Duodenal mucosa (tissue), 2 donors: ENCODE measurements around the gene GNAT1.

Experiments
- H3K27ac ChIP-seq: one replicate; pipeline ENCODE4 v1.7.0; 2013; ENCODE audit warnings: low read depth, low read length
- H3K27me3 ChIP-seq, 2 donors: one replicate each; pipeline ENCODE4 v1.7.0; 2013; ENCODE audit warnings: low read length in 2 of 2, control low read depth in 1 of 2; ENCODE audit not compliant: insufficient read depth in 2 of 2, control insufficient read depth in 1 of 2
- H3K36me3 ChIP-seq, 2 donors: one replicate each; pipeline ENCODE4 v1.7.0; 2013; ENCODE audit warnings: low read length in 2 of 2, control low read depth in 1 of 2; ENCODE audit not compliant: insufficient read depth in 2 of 2, control insufficient read depth in 1 of 2
- H3K4me1 ChIP-seq, 2 donors: one replicate each; pipeline ENCODE4 v1.7.0; 2013; ENCODE audit warnings: low read length in 2 of 2, control low read depth in 1 of 2; ENCODE audit not compliant: insufficient read depth in 2 of 2, control insufficient read depth in 1 of 2
- H3K4me3 ChIP-seq, 2 donors: one replicate each; pipeline ENCODE4 v1.7.0; 2013; ENCODE audit warnings: low read length in 2 of 2, low read depth in 1 of 2
- H3K9ac ChIP-seq, 2 donors: one replicate each; pipeline ENCODE4 v1.7.0; 2013; ENCODE audit warnings: low read length in 2 of 2, low read depth in 1 of 2
- H3K9me3 ChIP-seq, 2 donors: one replicate each; pipeline ENCODE4 v1.7.0; 2013; ENCODE audit warnings: low read length in 2 of 2, control low read depth in 1 of 2; ENCODE audit not compliant: control insufficient read depth in 1 of 2

The GNAT1 gene

DNA sequence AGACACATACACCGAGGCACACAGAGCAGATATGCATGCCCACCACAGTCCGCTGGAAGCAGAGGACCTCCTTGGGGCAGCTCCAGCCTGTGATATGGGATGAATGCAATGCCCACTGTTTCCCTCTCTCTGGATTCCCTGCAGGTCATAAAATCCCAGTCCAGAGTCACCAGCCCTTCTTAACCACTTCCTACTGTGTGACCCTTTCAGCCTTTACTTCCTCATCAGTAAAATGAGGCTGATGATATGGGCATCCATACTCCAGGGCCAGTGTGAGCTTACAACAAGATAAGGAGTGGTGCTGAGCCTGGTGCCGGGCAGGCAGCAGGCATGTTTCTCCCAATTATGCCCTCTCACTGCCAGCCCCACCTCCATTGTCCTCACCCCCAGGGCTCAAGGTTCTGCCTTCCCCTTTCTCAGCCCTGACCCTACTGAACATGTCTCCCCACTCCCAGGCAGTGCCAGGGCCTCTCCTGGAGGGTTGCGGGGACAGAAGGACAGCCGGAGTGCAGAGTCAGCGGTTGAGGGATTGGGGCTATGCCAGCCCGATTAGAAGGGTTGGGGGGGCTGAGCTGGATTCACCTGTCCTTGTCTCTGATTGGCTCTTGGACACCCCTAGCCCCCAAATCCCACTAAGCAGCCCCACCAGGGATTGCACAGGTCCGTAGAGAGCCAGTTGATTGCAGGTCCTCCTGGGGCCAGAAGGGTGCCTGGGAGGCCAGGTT lies at the start of gene GNAT1:
GNAT1 (plus strand) TSS at position 675 of the 725 bp plus-strand sequence. CDS start 116 bp downstream, outside the sequence.
- Histone ChIP-seq H3K9ac (no peak within 1 kb of the TSS), H3K4me1 (peaks cover 10 to 11% of the 10 kb centered on the region in 2 donors), H3K27ac (no peak within 1 kb of the TSS), H3K4me3 (no peak within 1 kb of the TSS), H3K36me3 (peaks cover 0 to 11% of the 10 kb centered on the region in 2 donors), H3K9me3 (no peaks in the 10 kb centered on the region), H3K27me3 (peaks cover 17 to 23% of the 10 kb centered on the region in 2 donors)

DNA sequence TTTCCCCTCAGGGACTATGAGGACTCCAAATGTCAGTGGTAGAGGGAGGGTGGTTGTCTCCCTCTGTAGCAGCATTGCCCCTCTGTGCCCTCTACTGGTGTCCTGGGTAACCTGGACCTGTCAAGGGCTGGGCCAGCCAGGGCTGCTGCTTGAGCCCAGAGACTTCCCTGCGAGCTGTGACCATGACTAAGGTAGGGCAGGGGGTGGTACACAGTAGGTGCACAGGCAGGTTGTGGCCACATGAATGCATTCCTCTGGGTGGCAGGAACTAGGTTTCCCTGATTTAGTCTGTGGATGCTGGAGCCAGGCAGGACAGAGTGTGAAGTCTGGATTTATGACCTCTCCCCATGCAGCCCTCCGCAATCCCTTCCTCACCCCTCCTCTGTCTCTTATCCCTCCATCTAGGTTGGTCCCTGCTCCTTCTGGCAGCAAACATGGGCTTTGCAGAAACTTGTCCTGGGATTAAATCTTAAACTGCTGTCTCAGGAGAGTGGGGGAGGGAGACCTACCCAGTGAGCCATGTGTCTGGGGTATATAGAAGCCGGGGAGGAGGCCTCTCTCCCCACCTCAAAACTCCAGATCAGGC lies 45.0 kb upstream of the GNAT1 start:
- H3K36me3 ChIP-seq: no peaks in the 10 kb centered on the region
- H3K9ac ChIP-seq: no peak overlapping the region
- H3K4me1 ChIP-seq: peaks cover 15 to 16% of the 10 kb centered on the region in 2 donors
- no peaks in the 10 kb centered on the region for H3K9me3 ChIP-seq
- H3K27me3 ChIP-seq: no peaks in the 10 kb centered on the region
- H3K27ac ChIP-seq: no peak overlapping the region
- no peak overlapping the region for H3K4me3 ChIP-seq

DNA sequence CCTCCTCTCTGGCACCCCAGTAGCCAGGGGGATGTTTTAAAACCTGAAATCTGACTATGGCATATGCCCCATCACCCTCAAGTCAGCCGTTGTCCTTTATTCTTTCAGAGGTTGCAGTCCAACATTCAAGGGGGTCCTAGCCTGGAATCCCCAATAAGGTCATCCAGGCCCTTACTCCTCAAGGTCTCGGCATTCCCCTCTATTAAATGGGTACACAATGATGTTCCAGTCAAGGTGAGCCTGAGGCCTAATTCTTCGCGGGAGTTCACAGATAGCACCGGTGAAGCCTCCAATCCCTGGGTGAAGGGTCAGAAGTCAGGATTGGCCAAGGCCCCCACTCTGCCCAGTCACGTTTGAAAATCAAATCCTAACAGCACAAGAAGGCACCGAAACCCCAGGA lies 44.4 kb upstream of the GNAT1 start:
- Histone ChIP-seq H3K27ac (no peak overlapping the region), H3K9ac (no peak overlapping the region)

DNA sequence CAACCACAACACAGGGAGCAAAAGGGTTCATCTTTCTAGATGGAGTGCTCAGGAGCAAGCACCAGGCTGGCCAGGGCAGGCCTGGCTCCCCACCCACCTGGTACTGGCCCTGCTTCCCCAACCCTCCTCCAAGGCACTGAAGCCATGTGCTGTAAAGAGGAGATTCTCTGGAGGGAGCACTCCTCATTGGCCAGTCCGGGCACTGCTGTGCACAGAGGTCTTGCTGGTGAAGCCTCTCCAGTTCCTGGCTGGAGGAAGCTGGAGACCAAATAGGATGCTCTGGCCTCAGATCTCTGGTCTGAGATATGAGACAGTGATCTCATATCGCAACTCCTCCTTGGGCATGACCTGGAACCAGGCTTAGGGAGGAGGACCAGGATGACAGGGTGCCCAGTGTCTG lies 44.0 kb upstream of the GNAT1 start:
- H3K36me3 ChIP-seq: no peaks in the 10 kb centered on the region
- no peaks in the 10 kb centered on the region for H3K9me3 ChIP-seq
- no peak overlapping the region for H3K9ac ChIP-seq
- H3K4me3 ChIP-seq: no peak overlapping the region
- no peak overlapping the region for H3K27ac ChIP-seq
- H3K4me1 ChIP-seq: peaks cover 24% of the 10 kb centered on the region in 2 donors
- H3K27me3 ChIP-seq: no peaks in the 10 kb centered on the region

More for the DNA sequence above, 44.4 kb upstream of the GNAT1 start:
- H3K4me3 ChIP-seq: no peak overlapping the region
- H3K9me3 ChIP-seq: no peaks in the 10 kb centered on the region
- no peaks in the 10 kb centered on the region for H3K27me3 ChIP-seq
- H3K36me3 ChIP-seq: no peaks in the 10 kb centered on the region
- peaks cover 21 to 22% of the 10 kb centered on the region in 2 donors for H3K4me1 ChIP-seq

DNA sequence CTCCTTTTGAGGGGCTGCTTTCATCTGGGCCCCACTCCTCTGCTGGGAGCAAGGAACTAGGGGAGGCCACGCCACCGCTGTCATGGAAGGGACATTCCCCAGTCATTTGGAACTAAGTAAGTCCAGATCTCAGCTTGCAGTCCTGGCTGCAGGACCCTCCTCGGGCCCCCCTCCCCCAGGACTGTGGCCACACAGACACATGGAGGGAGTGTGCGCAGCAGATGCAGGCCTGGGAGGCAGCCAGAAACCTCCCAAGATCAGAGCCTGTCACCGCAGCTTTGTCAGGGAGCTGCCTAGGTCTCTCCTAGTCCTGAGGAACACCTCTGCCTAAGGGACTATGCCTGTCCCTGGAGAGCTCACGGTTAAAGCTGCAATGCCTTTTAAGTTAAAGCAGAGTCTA lies 43.5 kb upstream of the GNAT1 start:
- Histone ChIP-seq H3K27ac (no peak overlapping the region), H3K4me1 (peaks cover 24% of the 10 kb centered on the region in 2 donors), H3K9me3 (no peaks in the 10 kb centered on the region), H3K27me3 (no peaks in the 10 kb centered on the region), H3K36me3 (no peaks in the 10 kb centered on the region), H3K4me3 (no peak overlapping the region), H3K9ac (no peak overlapping the region)

DNA sequence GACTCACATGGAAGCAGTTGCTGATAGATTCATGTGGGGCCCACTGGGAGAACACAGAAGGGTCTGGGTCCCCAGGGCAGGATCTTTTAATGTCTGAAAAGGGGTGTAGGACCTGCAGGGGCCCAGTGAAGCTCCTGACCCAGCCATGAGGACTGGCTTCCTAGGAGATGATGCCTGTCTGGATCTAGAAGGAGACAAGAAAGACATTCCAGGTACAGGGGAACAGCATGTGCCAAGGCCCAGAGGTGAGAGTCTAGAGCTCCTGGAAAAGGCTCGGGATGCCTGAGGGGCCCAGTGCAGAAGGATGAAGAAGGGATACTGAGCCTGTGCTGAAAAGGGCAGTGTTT lies 41.0 kb upstream of the GNAT1 start:
- H3K4me1 ChIP-seq: peaks cover 31 to 32% of the 10 kb centered on the region in 2 donors
- H3K9me3 ChIP-seq: no peaks in the 10 kb centered on the region
- H3K27ac ChIP-seq: no peak overlapping the region
- H3K9ac ChIP-seq: no peak overlapping the region
- H3K36me3 ChIP-seq: no peaks in the 10 kb centered on the region
- no peak overlapping the region for H3K4me3 ChIP-seq
- no peaks in the 10 kb centered on the region for H3K27me3 ChIP-seq

DNA sequence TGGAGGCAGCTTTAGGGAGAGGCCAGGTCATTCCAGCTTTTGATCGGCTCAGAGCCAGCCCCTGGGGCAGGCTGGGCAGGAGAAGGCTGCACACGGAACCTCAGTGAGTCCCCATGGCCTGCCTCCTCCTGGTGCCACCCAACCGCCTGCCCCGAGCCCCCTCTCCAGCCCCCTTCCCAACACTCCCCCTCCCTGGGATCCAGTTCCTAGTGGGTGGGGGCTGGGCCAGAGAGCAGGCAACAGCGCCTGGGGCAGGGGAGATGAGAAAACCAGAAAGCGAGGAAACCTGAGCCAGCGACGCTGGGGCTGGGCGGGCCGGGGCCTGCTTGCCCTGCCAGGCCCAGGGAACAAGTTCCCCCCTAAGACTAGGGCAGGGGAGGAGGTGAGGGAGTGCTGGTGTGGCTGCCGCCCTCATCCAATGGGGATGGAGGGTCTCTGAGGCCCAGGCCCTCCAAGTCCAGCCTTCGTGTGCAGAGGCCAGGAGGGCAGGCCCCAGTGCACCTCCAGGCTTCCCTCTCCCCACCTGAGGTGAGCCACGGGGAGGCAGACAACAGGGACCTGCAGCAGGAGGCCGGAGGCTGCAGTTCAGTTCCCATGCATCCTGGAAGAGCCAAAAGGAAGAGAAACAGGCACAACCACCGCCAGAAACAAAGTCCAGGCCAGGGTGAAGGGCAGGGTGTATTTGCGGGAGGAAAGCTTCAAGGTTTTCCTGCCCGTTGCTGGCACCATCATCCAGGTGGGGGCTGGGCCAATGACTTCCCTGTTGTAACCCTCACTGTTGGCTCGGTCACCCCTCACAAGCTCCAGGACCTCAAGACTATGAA lies 40.3 kb upstream of the GNAT1 start:
- Histone ChIP-seq H3K27ac (no peak overlapping the region), H3K27me3 (no peaks in the 10 kb centered on the region), H3K4me1 (peaks cover 36 to 37% of the 10 kb centered on the region in 2 donors), H3K36me3 (no peaks in the 10 kb centered on the region), H3K4me3 (no peak overlapping the region), H3K9ac (no peak overlapping the region), H3K9me3 (no peaks in the 10 kb centered on the region)

DNA sequence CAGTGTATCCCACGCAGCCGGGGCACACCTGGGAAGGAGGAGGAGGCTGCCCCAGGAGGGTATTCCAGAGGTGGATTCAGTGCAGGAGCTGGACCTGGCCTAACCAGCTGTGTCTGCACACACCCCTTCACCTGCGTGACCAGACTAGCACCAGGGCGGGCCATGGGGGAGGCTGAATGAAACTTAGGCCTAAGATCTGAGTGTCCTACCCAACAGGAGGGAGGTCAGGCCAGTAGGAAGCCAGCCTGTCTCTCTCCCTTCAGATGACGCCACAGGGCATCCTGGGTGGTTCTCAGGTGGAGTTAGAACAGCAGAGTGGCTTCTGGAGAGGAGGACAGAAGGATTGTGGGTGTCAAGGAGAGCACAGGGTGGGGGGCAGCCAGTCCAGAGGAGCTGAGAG lies 39.7 kb upstream of the GNAT1 start:
- Histone ChIP-seq H3K27me3 (no peaks in the 10 kb centered on the region), H3K27ac (no peak overlapping the region), H3K9me3 (no peaks in the 10 kb centered on the region), H3K4me1 (peaks cover 37 to 42% of the 10 kb centered on the region in 2 donors), H3K9ac (no peak overlapping the region), H3K4me3 (peak overlapping the region in 1 of 2 donors; percentile 5), H3K36me3 (no peaks in the 10 kb centered on the region)

DNA sequence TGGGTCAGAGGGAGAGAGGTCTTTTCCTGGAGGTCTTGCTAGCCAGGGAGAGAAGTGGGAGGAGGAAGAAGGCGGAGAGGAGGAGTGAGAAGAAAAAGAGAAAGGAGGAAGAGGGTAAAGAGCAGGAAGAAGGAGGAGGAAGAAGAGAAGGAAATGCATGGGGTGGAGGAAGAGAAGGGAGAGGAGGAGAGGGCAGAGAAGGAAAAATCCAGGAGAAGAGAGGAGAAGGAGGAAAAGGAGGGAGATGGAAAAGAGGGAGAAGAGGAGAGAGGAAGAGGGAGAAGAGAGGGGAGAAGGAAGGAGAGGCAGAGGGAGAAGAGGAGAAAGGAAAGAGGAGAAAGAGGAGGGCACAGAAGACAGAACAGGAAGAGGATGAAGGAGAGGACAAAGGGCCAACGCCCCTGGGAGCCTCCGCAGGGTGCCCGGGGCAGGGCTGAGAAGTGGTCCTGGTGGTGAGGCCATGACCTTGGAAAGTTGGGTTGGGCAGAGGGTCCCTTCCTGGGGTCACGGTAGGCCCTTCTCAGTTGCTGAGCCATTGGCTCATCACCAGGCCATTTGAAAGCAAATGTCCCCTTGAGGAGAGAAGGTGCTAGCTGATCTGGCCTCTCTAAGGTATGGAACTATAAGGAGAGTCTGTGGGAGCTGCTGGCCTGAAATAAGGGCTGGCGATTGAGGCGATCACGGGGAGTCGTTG lies 37.5 kb upstream of the GNAT1 start:
- peak overlapping the region; percentile 20 to 51 for H3K9ac ChIP-seq
- H3K9me3 ChIP-seq: no peaks in the 10 kb centered on the region
- no peaks in the 10 kb centered on the region for H3K36me3 ChIP-seq
- no peak overlapping the region for H3K27ac ChIP-seq
- H3K4me3 ChIP-seq: peak overlapping the region; percentile 42 to 68
- H3K27me3 ChIP-seq: no peaks in the 10 kb centered on the region
- peaks cover 41 to 58% of the 10 kb centered on the region in 2 donors for H3K4me1 ChIP-seq
